GM10248 (cell line): Measurements from ENCODE around the gene RPS8.
"Not testable (repeated sequence)": the region's sequence is repeated elsewhere in the genome, so short reads cannot be mapped to it uniquely, and the experiment has no call there.

ENCODE experiments used
- CTCF ChIA-PET: fragments of 300-600 bp; sonication (Branson Sonifier 250); formaldehyde crosslinking; extraction: SDS; loops from one replicate; lab custom pipeline; 2021; ENCODE audit warnings: antibody characterized with exemption; lab: Yijun Ruan, JAX
- POLR2A ChIA-PET: fragments of 350-650 bp; sonication (Branson Sonifier 250); formaldehyde crosslinking; extraction: SDS; loops from one replicate; lab custom pipeline; 2020; ENCODE audit warnings: antibody characterized with exemption; lab: Yijun Ruan, JAX
- DNase-seq: peaks from one replicate; pipeline ENCODE4 v3.0.0; 2012; ENCODE audit errors: extremely low spot score
- TF ChIP-seq, protein P1 (sequence below): IDR thresholded peaks from 2 replicates; pipeline ENCODE4 v1.5.1; 2012; ENCODE audit warnings: mild to moderate bottlenecking, low read depth; ENCODE audit errors: extremely low read depth, missing control alignments, control extremely low read depth

RPS8 gene

DNA sequence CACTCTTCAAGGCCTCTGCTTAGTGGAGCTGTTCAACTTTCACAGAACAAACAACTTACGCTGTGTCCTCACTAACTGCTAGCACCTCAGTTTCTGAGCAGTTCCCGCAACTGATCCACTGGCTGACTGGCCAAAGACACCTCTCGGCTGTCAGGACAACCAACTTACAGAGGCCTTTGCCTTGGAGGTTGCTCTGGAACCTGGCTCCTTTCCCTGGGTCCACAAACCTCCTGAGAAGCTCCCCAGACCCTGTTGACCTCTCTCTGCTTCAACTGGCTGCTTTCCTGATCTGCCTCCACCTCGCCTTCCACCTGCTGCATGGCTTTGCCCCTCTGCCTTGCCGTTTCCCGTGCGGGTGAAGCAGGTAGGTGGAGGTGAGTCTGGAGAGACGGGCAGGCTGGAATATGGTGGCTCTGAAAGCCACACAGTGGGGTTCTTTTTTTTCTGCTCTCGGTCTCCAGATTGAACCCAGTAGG lies 45.9 kb downstream of the RPS8 start:
- ChIA-PET POLR2A (interaction anchor here (0.5 to 5.5 kb wide), 6 partner anchors 10 to 100 kb away, joined by 3 to 120 read pairs (median 3); partner anchors contain the start of genes BTBD19, DYNLT4 and PLK3), CTCF (interaction anchor here (0.8 to 5.4 kb wide), 10 partner anchors 9 to 190 kb away, joined by 3 to 42 read pairs (median 6); partner anchors contain the start of genes BTBD19, DYNLT4, HECTD3 and PLK3)
- DNase-seq, result no peak
- TF ChIP-seq, protein P1, sequence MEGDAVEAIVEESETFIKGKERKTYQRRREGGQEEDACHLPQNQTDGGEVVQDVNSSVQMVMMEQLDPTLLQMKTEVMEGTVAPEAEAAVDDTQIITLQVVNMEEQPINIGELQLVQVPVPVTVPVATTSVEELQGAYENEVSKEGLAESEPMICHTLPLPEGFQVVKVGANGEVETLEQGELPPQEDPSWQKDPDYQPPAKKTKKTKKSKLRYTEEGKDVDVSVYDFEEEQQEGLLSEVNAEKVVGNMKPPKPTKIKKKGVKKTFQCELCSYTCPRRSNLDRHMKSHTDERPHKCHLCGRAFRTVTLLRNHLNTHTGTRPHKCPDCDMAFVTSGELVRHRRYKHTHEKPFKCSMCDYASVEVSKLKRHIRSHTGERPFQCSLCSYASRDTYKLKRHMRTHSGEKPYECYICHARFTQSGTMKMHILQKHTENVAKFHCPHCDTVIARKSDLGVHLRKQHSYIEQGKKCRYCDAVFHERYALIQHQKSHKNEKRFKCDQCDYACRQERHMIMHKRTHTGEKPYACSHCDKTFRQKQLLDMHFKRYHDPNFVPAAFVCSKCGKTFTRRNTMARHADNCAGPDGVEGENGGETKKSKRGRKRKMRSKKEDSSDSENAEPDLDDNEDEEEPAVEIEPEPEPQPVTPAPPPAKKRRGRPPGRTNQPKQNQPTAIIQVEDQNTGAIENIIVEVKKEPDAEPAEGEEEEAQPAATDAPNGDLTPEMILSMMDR, result no peak

DNA sequence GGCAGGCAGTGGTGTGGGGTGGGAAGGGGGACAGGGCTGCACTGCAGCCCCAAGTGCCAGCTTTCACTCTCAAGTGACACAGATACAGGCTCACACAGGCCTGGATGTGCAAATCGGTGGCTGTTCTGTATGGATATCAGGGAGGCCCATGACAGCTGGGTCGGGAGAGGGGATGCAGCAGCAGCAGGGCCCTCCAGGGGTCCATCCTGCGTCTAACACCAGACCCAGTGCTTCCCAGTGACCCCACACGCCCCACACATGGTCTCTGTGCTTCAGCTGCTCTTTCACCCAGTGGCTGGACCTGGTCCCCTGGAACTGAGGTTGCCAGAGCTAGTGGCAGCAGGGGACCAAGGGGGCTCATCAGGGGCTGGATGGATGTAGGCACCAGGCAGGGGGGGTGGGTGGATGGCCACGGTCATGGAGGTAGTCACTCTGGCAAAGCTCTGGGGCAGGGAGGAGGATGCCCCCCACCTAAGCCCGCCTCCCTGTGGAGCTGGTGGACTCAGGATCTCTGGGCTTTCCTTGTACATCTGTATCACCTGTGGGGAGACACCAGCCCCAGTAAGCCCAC lies 46.9 kb downstream of the RPS8 start:
- POLR2A ChIA-PET, result interaction anchor here (0.5 to 5.5 kb wide), 4 partner anchors 8 to 22 kb away, joined by 3 to 120 read pairs (median 10); partner anchors contain the start of genes BTBD19, DYNLT4 and PLK3

DNA sequence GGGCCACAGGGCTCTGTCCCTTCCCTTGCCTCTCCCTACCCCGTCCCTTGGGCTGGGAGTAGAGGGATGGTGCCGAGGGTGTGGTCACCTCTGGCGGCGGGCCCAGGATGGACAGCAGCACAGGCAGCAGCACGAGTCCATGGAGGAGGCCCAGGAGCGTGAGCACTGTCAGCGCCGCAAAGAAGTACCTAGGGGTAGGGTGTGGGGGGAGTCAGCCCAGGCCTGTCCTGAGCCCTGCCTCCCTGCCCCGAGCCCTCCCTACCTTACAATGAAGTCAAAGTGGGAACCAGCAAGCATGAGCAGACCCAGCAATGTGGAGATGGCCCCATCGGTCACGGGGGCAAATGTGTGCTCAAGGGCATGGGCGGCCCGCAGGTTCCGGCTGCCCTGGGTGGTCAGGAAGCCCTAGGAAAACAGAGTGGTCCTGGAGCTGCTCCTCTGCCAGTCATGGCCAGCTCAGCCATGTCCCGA lies 47.7 kb downstream of the RPS8 start:
- CTCF ChIA-PET, result interaction anchor here (1.2 to 3.3 kb wide), 7 partner anchors 13 to 478 kb away, joined by 3 to 19 read pairs (median 4); partner anchors contain the start of gene PTCH2

More for the DNA sequence above, 46.9 kb downstream of the RPS8 start:
- TF ChIP-seq, protein P1, result no peak
- DNase-seq, result no peak
- CTCF ChIA-PET, result interaction anchor here (0.8 to 5.4 kb wide), 9 partner anchors 8 to 91 kb away, joined by 3 to 42 read pairs (median 5); partner anchors contain the start of genes BTBD19, DYNLT4, PTCH2 and RNU5D-1

DNA sequence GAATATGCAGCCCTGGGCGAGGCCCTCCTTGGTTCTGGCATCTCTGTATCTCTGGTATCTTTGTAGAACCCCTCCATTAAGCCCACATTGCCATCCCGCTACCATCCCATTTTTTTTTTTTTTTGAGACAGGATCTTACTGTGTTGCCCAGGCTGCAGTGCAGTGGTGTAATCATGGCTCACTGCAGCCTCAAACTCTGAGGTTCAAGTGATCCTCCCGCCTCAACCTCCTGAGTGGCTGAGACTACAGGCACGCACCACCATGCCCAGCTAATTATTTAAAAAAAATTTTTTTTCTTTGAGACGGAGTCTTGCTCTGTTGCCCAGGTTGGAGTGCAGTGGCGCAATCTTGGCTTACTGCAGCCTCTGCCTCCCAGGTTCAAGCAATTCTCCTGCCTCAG lies 49.1 kb downstream of the RPS8 start:
- CTCF ChIA-PET, result interaction anchor here (1.2 to 3.3 kb wide), 2 partner anchors 11 to 477 kb away, joined by 3 to 19 read pairs; no protein-coding TSS in a partner anchor
- DNase-seq, POLR2A ChIA-PET: not testable (repeated sequence)

More for the DNA sequence above, 47.7 kb downstream of the RPS8 start:
- TF ChIP-seq, protein P1, result no peak
- DNase-seq, result no peak
- POLR2A ChIA-PET, result interaction anchor here (1.8 to 2.1 kb wide), 2 partner anchors 9 to 23 kb away, joined by 7 to 13 read pairs; partner anchors contain the start of gene PLK3

DNA sequence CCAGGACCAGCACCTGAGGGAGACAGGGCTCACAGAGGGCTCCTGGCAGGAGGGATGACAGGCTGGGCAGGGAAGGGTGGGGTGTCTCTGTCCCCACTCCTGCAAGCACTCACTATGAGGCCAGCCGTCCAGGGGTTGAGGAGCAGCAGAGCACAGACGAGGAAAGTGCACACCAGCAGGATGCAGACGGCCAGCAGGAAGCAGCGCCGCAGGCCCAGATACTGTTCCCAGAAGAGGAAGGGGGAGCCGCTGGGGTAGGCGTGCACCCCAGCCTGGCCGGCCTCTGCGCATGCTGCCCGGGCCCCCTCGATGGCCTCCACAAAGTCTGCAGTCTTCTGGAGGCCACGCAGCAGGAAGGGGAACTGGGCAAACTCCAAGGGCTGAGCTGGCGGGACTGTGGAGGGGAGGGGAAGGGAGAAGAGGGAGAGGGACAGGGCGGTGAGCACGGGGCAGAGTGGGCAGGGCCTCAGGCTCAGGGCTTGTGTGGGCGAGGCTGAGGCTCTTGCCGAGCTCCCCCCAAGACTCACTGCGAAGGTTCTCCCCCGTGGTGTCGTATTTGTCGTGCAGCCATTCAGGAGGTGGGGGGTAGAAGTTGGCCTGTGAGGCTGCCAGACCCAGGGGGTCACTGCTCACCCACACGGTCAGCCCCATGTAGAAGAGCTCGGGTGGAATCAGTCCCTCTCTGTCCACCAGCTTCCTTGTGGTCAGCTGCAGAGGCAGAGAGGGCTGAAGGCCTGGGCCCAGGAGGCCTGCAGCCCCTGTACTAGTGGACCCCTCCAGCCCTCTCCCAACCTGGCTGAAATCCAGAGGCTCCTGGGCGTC lies 51.2 kb downstream of the RPS8 start:
- CTCF ChIA-PET, result interaction anchor here (1.1 to 3.2 kb wide), 3 partner anchors 9 to 26 kb away, joined by 4 to 17 read pairs (median 4); partner anchors contain the start of gene PLK3
- POLR2A ChIA-PET, result interaction anchor here (0.6 kb wide), 1 partner anchor 8 kb away, joined by 3 read pairs; no protein-coding TSS in a partner anchor
- DNase-seq, result no peak
- TF ChIP-seq, protein P1, result no peak

DNA sequence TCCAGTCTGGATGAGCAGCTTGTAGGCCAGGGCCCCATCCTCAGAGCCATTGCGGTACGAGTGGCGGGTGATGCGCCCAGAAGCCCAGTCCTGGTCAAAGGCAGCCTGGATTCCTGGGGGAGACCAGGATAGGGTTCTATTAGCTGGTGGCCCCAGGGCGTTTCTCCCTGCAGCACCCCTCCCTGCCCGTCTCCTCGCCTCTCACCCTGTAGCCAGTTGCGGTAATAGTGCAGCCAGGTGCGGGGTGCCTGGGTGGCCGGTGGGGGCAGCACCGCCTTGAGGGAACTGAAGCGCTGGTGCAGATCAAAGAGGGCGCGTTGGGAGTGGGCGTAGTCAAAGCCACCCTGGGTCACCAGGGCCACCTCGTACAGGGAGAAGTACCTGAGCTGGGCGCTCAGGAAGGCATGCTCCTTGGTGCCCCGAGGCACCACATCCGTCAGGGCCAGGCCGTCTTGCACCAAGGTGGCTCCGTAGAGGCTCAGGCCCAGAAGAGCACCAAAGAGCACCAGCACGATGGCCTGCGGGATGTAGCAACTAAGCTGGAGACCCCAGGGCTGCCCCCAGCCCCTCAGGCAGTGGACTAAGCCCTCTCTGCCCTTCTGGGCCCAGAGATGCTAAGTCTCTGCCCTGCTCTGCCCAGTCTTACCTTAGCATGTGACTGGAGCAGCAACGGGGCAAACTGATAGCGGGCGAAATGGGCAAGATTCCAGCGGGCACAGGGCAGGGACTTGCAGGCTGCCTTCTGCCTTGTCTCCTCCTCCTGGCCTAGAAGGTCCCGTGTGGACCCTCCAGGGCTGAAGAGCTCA lies 52.1 kb downstream of the RPS8 start:
- no peak for DNase-seq
- TF ChIP-seq, protein P1, result no peak
- POLR2A ChIA-PET, result no interaction called here
- CTCF ChIA-PET, result interaction anchor here (1.0 to 3.2 kb wide), 3 partner anchors 8 to 29 kb away, joined by 3 to 17 read pairs (median 4); no protein-coding TSS in a partner anchor
